B cell (primary cell): ENCODE data around the gene GREM1.

Source experiments
- CTCF ChIP-seq: fragments of 200-600 bp; IDR thresholded peaks from one replicate; pipeline ENCODE4 v1.8.0; 2022; ENCODE audit warnings: antibody characterized with exemption, mild to moderate bottlenecking
- EZH2 ChIP-seq: IDR thresholded peaks from 2 replicates; pipeline ENCODE4 v1.6.1; 2012; ENCODE audit warnings: borderline replicate concordance, low read depth, mild to moderate bottlenecking, moderate library complexity, low read length; ENCODE audit not compliant: insufficient read depth, poor library complexity, severe bottlenecking

GRCh38 chr15:32701863-32702262, 15.9 kb upstream of the GREM1 start:
- no peak for TF ChIP-seq CTCF
- TF ChIP-seq EZH2, result no peak
